Placental pericyte (primary cell): ENCODE measurements around the gene ABHD11. TPM values are rescaled to one million over a fixed set of nuclear protein-coding genes. Genes with fewer than 3 reads are reported as not detected.

Experiments
- small RNA-seq: library from RNA; depleted of rRNA; stranded (forward); fragments of <200 nt; gene quantifications from one replicate; pipeline ENCODE3, GENCODE V24; 2012; ENCODE audit warnings: low replicate concordance
- total RNA-seq: library from RNA; depleted of rRNA; stranded (reverse); fragments of >200 nt; gene quantifications from 2 replicates; pipeline ENCODE4 v1.2.3, GENCODE V29; 2012

The ABHD11 gene
- 11.4 and 19.5 TPM in 2 replicates for total RNA-seq

GRCh38 chr7:73738612-73739386 is at the start of gene ABHD11:
TSS of gene ABHD11 (minus strand) at chr7:73738802. CDS start at chr7:73738770, 32 bp downstream.

GRCh38 chr7:73770002-73770859 is 31.6 kb upstream of the ABHD11 start, which contains the start of gene CLDN3:
TSS of gene CLDN3 (minus strand) at chr7:73770270. CDS start at chr7:73770049, 221 bp downstream.

GRCh38 chr7:73718905-73719805 is 19.4 kb downstream of the ABHD11 start, which contains the start of gene STX1A:
TSS of gene STX1A (minus strand) at chr7:73719669. CDS start at chr7:73719631, 38 bp downstream.

Small RNA genes lying within 50 kb of the gene (small RNA-seq; reads per million reads assigned to genes)
- gene MIR4284 (0.33 reads per million, percentile 3 among the genes with 10 or more reads in this experiment), gene RN7SL265P (not detected)

Other genes starting within 250 kb of the ABHD11 start
- 57.3 and 72.7 TPM in 2 replicates for gene BAZ1B, start 216.5 kb downstream of the ABHD11 start, total RNA-seq
- gene BCL7B, start 181.1 kb downstream of the ABHD11 start, total RNA-seq = 47.2 and 48.6 TPM in 2 replicates
- gene TBL2, start 160.2 kb downstream of the ABHD11 start, total RNA-seq = 81.9 and 90.8 TPM in 2 replicates
- not detected in 2 replicates for gene MLXIPL, start 114.3 kb downstream of the ABHD11 start, total RNA-seq
- gene VPS37D, start 71.0 kb downstream of the ABHD11 start, total RNA-seq = 2.0 and 3.5 TPM in 2 replicates
- gene DNAJC30, start 55.3 kb downstream of the ABHD11 start, total RNA-seq = 2.6 and 3.9 TPM in 2 replicates
- gene BUD23, start 55.2 kb downstream of the ABHD11 start, total RNA-seq = 33.9 and 36.8 TPM in 2 replicates
- gene STX1A, start 19.1 kb downstream of the ABHD11 start, total RNA-seq = 11.8 and 30.2 TPM in 2 replicates
- gene CLDN3, start 31.5 kb upstream of the ABHD11 start, total RNA-seq = not detected in 2 replicates
- 0.22 TPM in 1 of 2 replicates, not detected in the other for gene CLDN4, start 92.2 kb upstream of the ABHD11 start, total RNA-seq
- 1.1 and 2.4 TPM in 2 replicates for gene METTL27, start 103.7 kb upstream of the ABHD11 start, total RNA-seq
- not detected in 2 replicates for gene TMEM270, start 122.4 kb upstream of the ABHD11 start, total RNA-seq